ENCODE measurements around the gene CUTC.
"Not testable (repeated sequence)": the region's sequence is repeated elsewhere in the genome, so short reads cannot be mapped to it uniquely, and the experiment has no call there.

CUTC gene

GRCh38 chr10:99732033-99732842 is at the start of gene CUTC, which contains the start of gene COX15:
Gene CUTC, plus strand, starts transcription at chr10:99732234. Its CDS starts 115 bp downstream, at chr10:99732349.
Gene COX15, minus strand, starts transcription at chr10:99732127. Its CDS starts 78 bp downstream, at chr10:99732049.
- peak; percentile 84 for DNase-seq (ENCODE audit: low read depth)

GRCh38 chr10:99682752-99683151 is 49.3 kb upstream of the CUTC start:
- DNase-seq (ENCODE audit: low read depth): no peak

GRCh38 chr10:99685597-99685967 is 46.5 kb upstream of the CUTC start:
- DNase-seq (ENCODE audit: low read depth): no peak

- no peak for DNase-seq (ENCODE audit: low read depth)
Measured at GRCh38 chr10:99689461-99689860, 42.6 kb upstream of the CUTC start.

GRCh38 chr10:99693933-99694583 is 38.0 kb upstream of the CUTC start:
- DNase-seq (ENCODE audit: low read depth): peak; percentile 71

GRCh38 chr10:99695761-99696160 is 36.3 kb upstream of the CUTC start:
- DNase-seq (ENCODE audit: low read depth): no peak

- no peak for DNase-seq (ENCODE audit: low read depth)
Measured at GRCh38 chr10:99698504-99699080, 33.4 kb upstream of the CUTC start.

- no peak for DNase-seq (ENCODE audit: low read depth)
Measured at GRCh38 chr10:99700649-99701048, 31.4 kb upstream of the CUTC start.

- no peak for DNase-seq (ENCODE audit: low read depth)
Measured at GRCh38 chr10:99708428-99709012, 23.5 kb upstream of the CUTC start.

- no peak for DNase-seq (ENCODE audit: low read depth)
Measured at GRCh38 chr10:99709480-99710229, 22.4 kb upstream of the CUTC start.

- DNase-seq (ENCODE audit: low read depth): no peak
Measured at GRCh38 chr10:99711129-99711719, 20.8 kb upstream of the CUTC start.

- DNase-seq (ENCODE audit: low read depth): no peak
Measured at GRCh38 chr10:99714446-99714845, 17.6 kb upstream of the CUTC start.

GRCh38 chr10:99720387-99720786 is 11.6 kb upstream of the CUTC start:
- DNase-seq (ENCODE audit: low read depth): no peak

- peak; percentile 55 for DNase-seq (ENCODE audit: low read depth)
Measured at GRCh38 chr10:99730026-99730425, 2.0 kb upstream of the CUTC start.

- no peak for DNase-seq (ENCODE audit: low read depth)
Measured at GRCh38 chr10:99731306-99732032, 565 bp upstream of the CUTC start.

- DNase-seq (ENCODE audit: low read depth): no peak
Measured at GRCh38 chr10:99733366-99733765, 1.3 kb downstream of the CUTC start.

GRCh38 chr10:99734111-99734510 is 2.1 kb downstream of the CUTC start:
- not testable (repeated sequence) for DNase-seq (ENCODE audit: low read depth)

GRCh38 chr10:99740260-99740659 is 8.2 kb downstream of the CUTC start:
- no peak for DNase-seq (ENCODE audit: low read depth)

GRCh38 chr10:99740933-99741559 is 9.0 kb downstream of the CUTC start:
- no peak for DNase-seq (ENCODE audit: low read depth)

- no peak for DNase-seq (ENCODE audit: low read depth)
Measured at GRCh38 chr10:99742254-99742653, 10.2 kb downstream of the CUTC start.
